Testis (tissue), 3 donors: ENCODE measurements around the gene SSBP1. TPM values are rescaled to one million over a fixed set of nuclear protein-coding genes. Genes with fewer than 3 reads are reported as not detected.

Experiments
- DNase-seq: peaks from one replicate; pipeline ENCODE4 v3.0.0-alpha.2; 2019
- H3K27ac ChIP-seq, 2 donors: fragments of 200-600 bp; sonication (generic); one replicate each; pipeline ENCODE4 v1.5.1; 2019
- H3K27me3 ChIP-seq: fragments of 200-600 bp; sonication (generic); one replicate; pipeline ENCODE4 v1.5.1; 2019
- H3K36me3 ChIP-seq: fragments of 200-600 bp; sonication (generic); one replicate; pipeline ENCODE4 v1.5.1; 2017; ENCODE audit warnings: low read depth; ENCODE audit errors: missing control alignments
- H3K4me1 ChIP-seq: fragments of 200-600 bp; sonication (generic); one replicate; pipeline ENCODE4 v1.5.1; 2019
- H3K4me3 ChIP-seq, 2 donors: fragments of 200-600 bp; sonication (generic); one replicate each; pipeline ENCODE4 v1.5.1; 2017 to 2019
- H3K9me3 ChIP-seq: fragments of 200-600 bp; sonication (generic); one replicate; pipeline ENCODE4 v1.5.1; 2017
- POLR2A ChIP-seq: fragments of 450-650 bp; IDR thresholded peaks from one replicate; pipeline ENCODE4 v1.6.1; 2017; ENCODE audit warnings: antibody characterized with exemption, mild to moderate bottlenecking, moderate library complexity
- WGBS, 2 donors: methylation state at CpG; one replicate each; pipeline ENCODE4 v1.1.5; 2018; 5-methylcytosine and 5-hydroxymethylcytosine counted together
- intact Hi-C: fragments of 100-400 bp; cut with DNase I; formaldehyde crosslinking; loops from one replicate; pipeline ENCODE4 v1.15.1; 2023; ENCODE audit warnings: low total_unique reads
- polyA plus RNA-seq: library from polyadenylated mRNA; stranded (reverse); fragments of 350-450 nt; fragmentation: Illumina TruSeq; extraction: RNeasy Lipid Tissue Mini Kit (QIAGEN cat#74804); gene quantifications from one replicate; pipeline ENCODE4 v1.2.3, GENCODE V29; 2014; ENCODE audit warnings: low read depth, low replicate concordance; ENCODE audit not compliant: insufficient read depth
- total RNA-seq, 2 donors: library from RNA; depleted of rRNA; stranded (reverse); fragments of >200 nt; gene quantifications; one replicate each; pipeline ENCODE4 v1.2.3, GENCODE V29; 2016
- TF ChIP-seq, protein P1 (sequence below), 3 experiments: fragments of 450-650 bp in 2 of 3; fragments of 200-600 bp in 1 of 3; sonication (generic) in 1 of 3; IDR thresholded peaks; one replicate each; pipeline ENCODE4 v1.5.1; 2016 to 2019; ENCODE audit warnings: antibody characterized with exemption in 3 of 3, mild to moderate bottlenecking in 2 of 3, moderate library complexity in 1 of 3

Gene SSBP1
- total and polyA plus RNA-seq, 3 donors from 2014 or later: 131 to 204 (median 148) TPM

DNA sequence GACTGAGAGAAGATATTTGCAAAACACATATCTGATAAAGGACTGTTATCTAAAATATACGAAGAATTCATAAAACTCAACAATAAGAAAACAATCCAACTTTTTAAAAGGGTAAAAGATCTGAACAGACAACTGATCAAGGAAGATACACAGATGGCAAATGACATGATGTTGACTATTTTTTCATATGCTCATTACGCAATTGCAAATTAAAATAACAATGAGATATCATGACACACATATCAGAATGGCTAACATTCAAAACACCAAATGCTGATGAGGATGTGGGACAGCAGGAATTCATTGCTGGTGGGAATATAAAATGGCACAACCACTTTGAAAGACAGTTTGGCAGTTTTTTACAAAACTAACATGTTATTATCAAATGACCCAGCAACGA lies 45.1 kb upstream of the SSBP1 start:
- intact Hi-C loops: no loop called here
- H3K36me3 ChIP-seq: no peaks in the 10 kb centered on the region
- no peak for DNase-seq
- H3K27me3 ChIP-seq: no peaks in the 10 kb centered on the region
- WGBS, 2 donors: 94 to 95% methylated on average over 3 of the region's 3 CpGs
- no peak overlapping the region for H3K27ac ChIP-seq
- H3K4me3 ChIP-seq: no peak overlapping the region
- TF ChIP-seq, protein P1, sequence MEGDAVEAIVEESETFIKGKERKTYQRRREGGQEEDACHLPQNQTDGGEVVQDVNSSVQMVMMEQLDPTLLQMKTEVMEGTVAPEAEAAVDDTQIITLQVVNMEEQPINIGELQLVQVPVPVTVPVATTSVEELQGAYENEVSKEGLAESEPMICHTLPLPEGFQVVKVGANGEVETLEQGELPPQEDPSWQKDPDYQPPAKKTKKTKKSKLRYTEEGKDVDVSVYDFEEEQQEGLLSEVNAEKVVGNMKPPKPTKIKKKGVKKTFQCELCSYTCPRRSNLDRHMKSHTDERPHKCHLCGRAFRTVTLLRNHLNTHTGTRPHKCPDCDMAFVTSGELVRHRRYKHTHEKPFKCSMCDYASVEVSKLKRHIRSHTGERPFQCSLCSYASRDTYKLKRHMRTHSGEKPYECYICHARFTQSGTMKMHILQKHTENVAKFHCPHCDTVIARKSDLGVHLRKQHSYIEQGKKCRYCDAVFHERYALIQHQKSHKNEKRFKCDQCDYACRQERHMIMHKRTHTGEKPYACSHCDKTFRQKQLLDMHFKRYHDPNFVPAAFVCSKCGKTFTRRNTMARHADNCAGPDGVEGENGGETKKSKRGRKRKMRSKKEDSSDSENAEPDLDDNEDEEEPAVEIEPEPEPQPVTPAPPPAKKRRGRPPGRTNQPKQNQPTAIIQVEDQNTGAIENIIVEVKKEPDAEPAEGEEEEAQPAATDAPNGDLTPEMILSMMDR (IDR thresholded peaks at IDR 0.05): no peak
- no peak for TF ChIP-seq POLR2A
- peaks cover 6% of the 10 kb centered on the region for H3K4me1 ChIP-seq
- no peaks in the 10 kb centered on the region for H3K9me3 ChIP-seq

- H3K4me1 ChIP-seq: no peaks in the 10 kb centered on the region
- DNase-seq: no peak
- no peaks in the 10 kb centered on the region for H3K36me3 ChIP-seq
- H3K9me3 ChIP-seq: no peaks in the 10 kb centered on the region
- H3K27me3 ChIP-seq: no peaks in the 10 kb centered on the region
- no peak overlapping the region for H3K27ac ChIP-seq
- WGBS, 2 donors: 86 to 87% methylated on average over 6 of the region's 6 CpGs
- intact Hi-C loops: no loop called here
- no peak overlapping the region for H3K4me3 ChIP-seq
- no peak for TF ChIP-seq POLR2A
- TF ChIP-seq, protein P1 (IDR thresholded peaks at IDR 0.05): no peak
Observed at GRCh38 chr7:141695803-141696289, 42.3 kb upstream of the SSBP1 start.

GRCh38 chr7:141696348-141696747 lies 41.8 kb upstream of the SSBP1 start:
- no peak for TF ChIP-seq POLR2A
- TF ChIP-seq, protein P1 (IDR thresholded peaks at IDR 0.05): no peak
- WGBS, 2 donors: 27 to 57% methylated on average over 2 of the region's 2 CpGs
- H3K27ac ChIP-seq: no peak overlapping the region
- intact Hi-C loops: no loop called here
- H3K36me3 ChIP-seq: no peaks in the 10 kb centered on the region
- no peaks in the 10 kb centered on the region for H3K9me3 ChIP-seq
- H3K4me1 ChIP-seq: no peaks in the 10 kb centered on the region
- H3K27me3 ChIP-seq: no peaks in the 10 kb centered on the region
- DNase-seq: no peak
- H3K4me3 ChIP-seq: no peak overlapping the region

- Histone ChIP-seq H3K4me1 (peaks cover 1% of the 10 kb centered on the region), H3K36me3 (no peaks in the 10 kb centered on the region), H3K27me3 (no peaks in the 10 kb centered on the region), H3K4me3 (no peak overlapping the region), H3K27ac (no peak overlapping the region), H3K9me3 (no peaks in the 10 kb centered on the region)
- intact Hi-C loops: no loop called here
- TF ChIP-seq, protein P1 (IDR thresholded peaks at IDR 0.05): no peak
- no peak for TF ChIP-seq POLR2A
- WGBS, 2 donors: 85 to 87% methylated on average over 10 of the region's 10 CpGs
- DNase-seq: no peak
Observed at GRCh38 chr7:141697211-141697871, 40.8 kb upstream of the SSBP1 start.
